ENCODE measurements around the gene BEND7.
A peak's percentile ranks its signal among the peaks of the same experiment; 100 is the strongest.

BEND7 gene

GRCh38 chr10:13489035-13489599, 39.7 kb downstream of the BEND7 start:
- no peak overlapping the region for H3K4me3 ChIP-seq (ENCODE audit: low read depth, low read length)
- DNase-seq (ENCODE audit: low read depth): no peak
- TF ChIP-seq CTCF (IDR thresholded peaks at IDR 0.05; ENCODE audit: insufficient read depth, low read depth, low read length, missing control alignments): no peak

GRCh38 chr10:13485623-13486022, 43.2 kb downstream of the BEND7 start:
- no peak overlapping the region for H3K4me3 ChIP-seq (ENCODE audit: low read depth, low read length)
- DNase-seq (ENCODE audit: low read depth): no peak
- peak; percentile 22 for TF ChIP-seq CTCF (IDR thresholded peaks at IDR 0.05; ENCODE audit: insufficient read depth, low read depth, low read length, missing control alignments)

- H3K4me3 ChIP-seq (ENCODE audit: low read depth, low read length): no peak overlapping the region
- TF ChIP-seq CTCF (IDR thresholded peaks at IDR 0.05; ENCODE audit: insufficient read depth, low read depth, low read length, missing control alignments): no peak
- DNase-seq (ENCODE audit: low read depth): peak; percentile 62
These were observed 44.9 kb downstream of the BEND7 start for GRCh38 chr10:13483951-13484350.

GRCh38 chr10:13483073-13483472, 45.7 kb downstream of the BEND7 start:
- peak; percentile 85 for DNase-seq (ENCODE audit: low read depth)
- no peak for TF ChIP-seq CTCF (IDR thresholded peaks at IDR 0.05; ENCODE audit: insufficient read depth, low read depth, low read length, missing control alignments)
- no peak overlapping the region for H3K4me3 ChIP-seq (ENCODE audit: low read depth, low read length)

- no peak for DNase-seq (ENCODE audit: low read depth)
- H3K4me3 ChIP-seq (ENCODE audit: low read depth, low read length): no peak overlapping the region
- TF ChIP-seq CTCF (IDR thresholded peaks at IDR 0.05; ENCODE audit: insufficient read depth, low read depth, low read length, missing control alignments): no peak
These were observed 47.1 kb downstream of the BEND7 start for GRCh38 chr10:13481690-13482089.

GRCh38 chr10:13475124-13475523, 53.7 kb downstream of the BEND7 start:
- TF ChIP-seq CTCF (IDR thresholded peaks at IDR 0.05; ENCODE audit: insufficient read depth, low read depth, low read length, missing control alignments): no peak
- H3K4me3 ChIP-seq (ENCODE audit: low read depth, low read length): no peak overlapping the region
- no peak for DNase-seq (ENCODE audit: low read depth)

- H3K4me3 ChIP-seq (ENCODE audit: low read depth, low read length): no peak overlapping the region
- TF ChIP-seq CTCF (IDR thresholded peaks at IDR 0.05; ENCODE audit: insufficient read depth, low read depth, low read length, missing control alignments): no peak
- DNase-seq (ENCODE audit: low read depth): no peak
These were observed 54.8 kb downstream of the BEND7 start for GRCh38 chr10:13473986-13474385.

Measured in GM12865 (cell line).